ENCODE data around the gene GLCCI1. TPM values are rescaled to one million over a fixed set of nuclear protein-coding genes. Genes with fewer than 3 reads are reported as not detected.
"Not testable (repeated sequence)": the region's sequence is repeated elsewhere in the genome, so short reads cannot be mapped to it uniquely, and the experiment has no call there.

The GLCCI1 gene
- total and polyA plus RNA-seq, 5 donors from 2014 or later = 12.6 to 88.1 (median 31.6) TPM

- H3K4me3 ChIP-seq (ENCODE audit: low read depth, low read length); H3K27me3 ChIP-seq (ENCODE audit: control insufficient read depth, insufficient read depth, low read length); DNase-seq; ATAC-seq (ENCODE audit: low read depth in 2 of 2); H3K9me3 ChIP-seq (ENCODE audit: control insufficient read depth in 2 of 2, low read length in 2 of 2); H3K27ac Mint-ChIP-seq; H3K4me3 Mint-ChIP-seq; H3K36me3 ChIP-seq (ENCODE audit: control insufficient read depth, insufficient read depth, low read length); H3K27me3 Mint-ChIP-seq; H3K27ac ChIP-seq (ENCODE audit: insufficient read depth, low read length, poor library complexity, severe bottlenecking): not testable (repeated sequence)
- Mint-ChIP-seq H3K4me1 (peaks cover 8 to 23% (median 19%) of the 10 kb centered on the region in 4 donors), H3K9me3 (peaks cover 0 to 29% (median 7%) of the 10 kb centered on the region in 7 donors), H3K36me3 (peaks cover 26% of the 10 kb centered on the region)
- H3K4me1 ChIP-seq (ENCODE audit: control insufficient read depth, insufficient read depth, low read length, poor library complexity, severe bottlenecking) = peaks cover 12% of the 10 kb centered on the region
Observed at GRCh38 chr7:8101292-8101691, 132.7 kb downstream of the GLCCI1 start.

- Histone ChIP-seq H3K27me3 (ENCODE audit: control insufficient read depth, insufficient read depth, low read length) (no peaks in the 10 kb centered on the region), H3K4me3 (ENCODE audit: low read depth, low read length) (no peak overlapping the region), H3K27ac (ENCODE audit: insufficient read depth, low read length, poor library complexity, severe bottlenecking) (no peak overlapping the region), H3K36me3 (ENCODE audit: control insufficient read depth, insufficient read depth, low read length) (no peaks in the 10 kb centered on the region), H3K9me3 (ENCODE audit: control insufficient read depth in 2 of 2, low read length in 2 of 2) (no peaks in the 10 kb centered on the region), H3K4me1 (ENCODE audit: control insufficient read depth, insufficient read depth, low read length, poor library complexity, severe bottlenecking) (peaks cover 12% of the 10 kb centered on the region)
- Mint-ChIP-seq H3K4me3 (no peak overlapping the region), H3K4me1 (peaks cover 8 to 28% (median 18%) of the 10 kb centered on the region in 4 donors), H3K27me3 (no peaks in the 10 kb centered on the region), H3K9me3 (peaks cover 0 to 26% (median 6%) of the 10 kb centered on the region in 7 donors), H3K36me3 (peaks cover 19% of the 10 kb centered on the region), H3K27ac (no peak overlapping the region)
- DNase-seq = no peak
- no peak for ATAC-seq (ENCODE audit: low read depth in 2 of 2)
Observed at GRCh38 chr7:8103282-8103681, 134.7 kb downstream of the GLCCI1 start.

- H3K9me3 Mint-ChIP-seq = peaks cover 0 to 13% (median 2%) of the 10 kb centered on the region in 7 donors
- H3K36me3 ChIP-seq (ENCODE audit: control insufficient read depth, insufficient read depth, low read length) = no peaks in the 10 kb centered on the region
- H3K27me3 ChIP-seq (ENCODE audit: control insufficient read depth, insufficient read depth, low read length) = no peaks in the 10 kb centered on the region
- ATAC-seq (ENCODE audit: low read depth in 2 of 2) (peak in 1 of 2 donors; percentile 34), DNase-seq (no peak)
- peaks cover 8 to 28% (median 15%) of the 10 kb centered on the region in 4 donors for H3K4me1 Mint-ChIP-seq
- peaks cover 12% of the 10 kb centered on the region for H3K4me1 ChIP-seq (ENCODE audit: control insufficient read depth, insufficient read depth, low read length, poor library complexity, severe bottlenecking)
- H3K36me3 Mint-ChIP-seq = peaks cover 13% of the 10 kb centered on the region
- no peak overlapping the region for H3K4me3 ChIP-seq (ENCODE audit: low read depth, low read length)
- no peaks in the 10 kb centered on the region for H3K27me3 Mint-ChIP-seq
- peak overlapping the region in 1 of 4 donors; percentile 8 for H3K4me3 Mint-ChIP-seq
- H3K27ac Mint-ChIP-seq = peak overlapping the region; percentile 48 to 89 (median 88)
- H3K27ac ChIP-seq (ENCODE audit: insufficient read depth, low read length, poor library complexity, severe bottlenecking) = no peak overlapping the region
- H3K9me3 ChIP-seq (ENCODE audit: control insufficient read depth in 2 of 2, low read length in 2 of 2) = no peaks in the 10 kb centered on the region
Observed at GRCh38 chr7:8105449-8106095, 137.0 kb downstream of the GLCCI1 start.

- DNase-seq (no peak), ATAC-seq (ENCODE audit: low read depth in 2 of 2) (no peak)
- Mint-ChIP-seq H3K27me3 (no peaks in the 10 kb centered on the region), H3K36me3 (peaks cover 8% of the 10 kb centered on the region), H3K27ac (peak overlapping the region in 1 of 3 donors; percentile 34), H3K4me3 (no peak overlapping the region), H3K4me1 (peaks cover 14 to 48% (median 20%) of the 10 kb centered on the region in 4 donors), H3K9me3 (no peaks in the 10 kb centered on the region)
- Histone ChIP-seq H3K4me3 (ENCODE audit: low read depth, low read length) (no peak overlapping the region), H3K27ac (ENCODE audit: insufficient read depth, low read length, poor library complexity, severe bottlenecking) (no peak overlapping the region), H3K36me3 (ENCODE audit: control insufficient read depth, insufficient read depth, low read length) (no peaks in the 10 kb centered on the region), H3K4me1 (ENCODE audit: control insufficient read depth, insufficient read depth, low read length, poor library complexity, severe bottlenecking) (peaks cover 23% of the 10 kb centered on the region), H3K27me3 (ENCODE audit: control insufficient read depth, insufficient read depth, low read length) (no peaks in the 10 kb centered on the region), H3K9me3 (ENCODE audit: control insufficient read depth in 2 of 2, low read length in 2 of 2) (no peaks in the 10 kb centered on the region)
Observed at GRCh38 chr7:8109196-8110022, 140.8 kb downstream of the GLCCI1 start.

GRCh38 chr7:8111282-8111960, 142.8 kb downstream of the GLCCI1 start:
- H3K4me1 ChIP-seq (ENCODE audit: control insufficient read depth, insufficient read depth, low read length, poor library complexity, severe bottlenecking) = peaks cover 30% of the 10 kb centered on the region
- no peaks in the 10 kb centered on the region for H3K27me3 Mint-ChIP-seq
- H3K9me3 ChIP-seq (ENCODE audit: control insufficient read depth in 2 of 2, low read length in 2 of 2) = no peaks in the 10 kb centered on the region
- ATAC-seq (ENCODE audit: low read depth in 2 of 2) (no peak), DNase-seq (no peak)
- peak overlapping the region in 1 of 4 donors; percentile 1 for H3K4me3 Mint-ChIP-seq
- no peak overlapping the region for H3K27ac ChIP-seq (ENCODE audit: insufficient read depth, low read length, poor library complexity, severe bottlenecking)
- H3K36me3 ChIP-seq (ENCODE audit: control insufficient read depth, insufficient read depth, low read length) = no peaks in the 10 kb centered on the region
- H3K4me1 Mint-ChIP-seq = peaks cover 18 to 49% (median 29%) of the 10 kb centered on the region in 4 donors
- H3K36me3 Mint-ChIP-seq = peaks cover 11% of the 10 kb centered on the region
- H3K9me3 Mint-ChIP-seq = no peaks in the 10 kb centered on the region
- no peaks in the 10 kb centered on the region for H3K27me3 ChIP-seq (ENCODE audit: control insufficient read depth, insufficient read depth, low read length)
- peak overlapping the region in 1 of 3 donors; percentile 71 for H3K27ac Mint-ChIP-seq
- H3K4me3 ChIP-seq (ENCODE audit: low read depth, low read length) = no peak overlapping the region

GRCh38 chr7:8112685-8113084, 144.1 kb downstream of the GLCCI1 start:
- ATAC-seq (ENCODE audit: low read depth in 2 of 2) (no peak), DNase-seq (no peak)
- Mint-ChIP-seq H3K9me3 (peaks cover 0 to 6% (median 0%) of the 10 kb centered on the region in 7 donors), H3K27ac (peak overlapping the region in 1 of 3 donors; percentile 56), H3K27me3 (no peaks in the 10 kb centered on the region), H3K4me3 (no peak overlapping the region), H3K4me1 (peaks cover 18 to 56% (median 35%) of the 10 kb centered on the region in 4 donors), H3K36me3 (peaks cover 18% of the 10 kb centered on the region)
- no peaks in the 10 kb centered on the region for H3K9me3 ChIP-seq (ENCODE audit: control insufficient read depth in 2 of 2, low read length in 2 of 2)
- no peak overlapping the region for H3K4me3 ChIP-seq (ENCODE audit: low read depth, low read length)
- peaks cover 30% of the 10 kb centered on the region for H3K4me1 ChIP-seq (ENCODE audit: control insufficient read depth, insufficient read depth, low read length, poor library complexity, severe bottlenecking)
- no peaks in the 10 kb centered on the region for H3K27me3 ChIP-seq (ENCODE audit: control insufficient read depth, insufficient read depth, low read length)
- no peaks in the 10 kb centered on the region for H3K36me3 ChIP-seq (ENCODE audit: control insufficient read depth, insufficient read depth, low read length)
- no peak overlapping the region for H3K27ac ChIP-seq (ENCODE audit: insufficient read depth, low read length, poor library complexity, severe bottlenecking)

GRCh38 chr7:8113184-8113583, 144.6 kb downstream of the GLCCI1 start:
- Mint-ChIP-seq H3K36me3 (peaks cover 22% of the 10 kb centered on the region), H3K9me3 (peaks cover 0 to 6% (median 0%) of the 10 kb centered on the region in 7 donors), H3K4me1 (peaks cover 21 to 57% (median 38%) of the 10 kb centered on the region in 4 donors), H3K4me3 (peak overlapping the region in 2 of 4 donors; percentile 27 to 41), H3K27ac (no peak overlapping the region), H3K27me3 (no peaks in the 10 kb centered on the region)
- Histone ChIP-seq H3K9me3 (ENCODE audit: control insufficient read depth in 2 of 2, low read length in 2 of 2) (no peaks in the 10 kb centered on the region), H3K4me1 (ENCODE audit: control insufficient read depth, insufficient read depth, low read length, poor library complexity, severe bottlenecking) (peaks cover 30% of the 10 kb centered on the region), H3K27ac (ENCODE audit: insufficient read depth, low read length, poor library complexity, severe bottlenecking) (no peak overlapping the region), H3K36me3 (ENCODE audit: control insufficient read depth, insufficient read depth, low read length) (no peaks in the 10 kb centered on the region), H3K4me3 (ENCODE audit: low read depth, low read length) (no peak overlapping the region), H3K27me3 (ENCODE audit: control insufficient read depth, insufficient read depth, low read length) (no peaks in the 10 kb centered on the region)
- ATAC-seq (ENCODE audit: low read depth in 2 of 2) = no peak
- no peak for DNase-seq

Measured in CD4-positive, CD25-positive, alpha-beta regulatory T cell (primary cell).